Umbilical cord (tissue), 2 donors: Measurements from ENCODE around the gene MYH10. TPM values are rescaled to one million over a fixed set of nuclear protein-coding genes. Genes with fewer than 3 reads are reported as not detected.

Experiments used
- DNase-seq: peaks from one replicate; pipeline ENCODE4 v3.0.0-alpha.2; 2015; ENCODE audit warnings: low spot score
- total RNA-seq: library from RNA; depleted of rRNA; stranded (reverse); fragments of >200 nt; gene quantifications from one replicate; pipeline ENCODE4 v1.2.3, GENCODE V29; 2014; ENCODE audit warnings: low replicate concordance; ENCODE audit not compliant: insufficient read depth

MYH10 gene
- total RNA-seq, 1 donor from 2014 or later = 201 TPM

GRCh38 chr17:8649157-8650118 lies 18.9 kb upstream of the MYH10 start:
- DNase-seq = peak; percentile 15

GRCh38 chr17:8647956-8648355 lies 17.4 kb upstream of the MYH10 start:
- DNase-seq = no peak

GRCh38 chr17:8647202-8647601 lies 16.7 kb upstream of the MYH10 start:
- DNase-seq = no peak

GRCh38 chr17:8644507-8644902 lies 14.0 kb upstream of the MYH10 start:
- no peak for DNase-seq

GRCh38 chr17:8643855-8644506 lies 13.5 kb upstream of the MYH10 start:
- no peak for DNase-seq

- DNase-seq = no peak
These were observed 9.2 kb upstream of the MYH10 start for GRCh38 chr17:8639709-8640108.

GRCh38 chr17:8632061-8632460 lies 1.5 kb upstream of the MYH10 start:
- no peak for DNase-seq

GRCh38 chr17:8631554-8631877 lies 991 bp upstream of the MYH10 start:
- DNase-seq = no peak

GRCh38 chr17:8630802-8631553 lies 453 bp upstream of the MYH10 start:
- peak; percentile 100 for DNase-seq

- peak; percentile 56 for DNase-seq
These were observed 926 bp downstream of the MYH10 start for GRCh38 chr17:8629371-8630226.

GRCh38 chr17:8628609-8629169 lies 1.8 kb downstream of the MYH10 start:
- peak; percentile 60 for DNase-seq

GRCh38 chr17:8628172-8628571 lies 2.4 kb downstream of the MYH10 start:
- DNase-seq = peak; percentile 10

GRCh38 chr17:8623591-8623990 lies 6.9 kb downstream of the MYH10 start:
- no peak for DNase-seq

- no peak for DNase-seq
These were observed 8.3 kb downstream of the MYH10 start for GRCh38 chr17:8622191-8622590.

- DNase-seq = no peak
These were observed 8.9 kb downstream of the MYH10 start for GRCh38 chr17:8621585-8621984.

GRCh38 chr17:8619294-8619693 lies 11.2 kb downstream of the MYH10 start:
- DNase-seq = no peak

GRCh38 chr17:8618825-8619224 lies 11.7 kb downstream of the MYH10 start:
- DNase-seq = no peak

- no peak for DNase-seq
These were observed 15.5 kb downstream of the MYH10 start for GRCh38 chr17:8614988-8615387.

GRCh38 chr17:8611619-8612298 lies 18.8 kb downstream of the MYH10 start:
- no peak for DNase-seq

GRCh38 chr17:8611137-8611536 lies 19.4 kb downstream of the MYH10 start:
- no peak for DNase-seq
